Measurements from ENCODE around the gene C1orf210. TPM values are rescaled to one million over a fixed set of nuclear protein-coding genes. Genes with fewer than 3 reads are reported as not detected.
A peak's percentile ranks its signal among the peaks of the same experiment; 100 is the strongest.

The C1orf210 gene
- total RNA-seq, 2 donors from 2014 or later = 6.6 to 11.7 TPM

DNA sequence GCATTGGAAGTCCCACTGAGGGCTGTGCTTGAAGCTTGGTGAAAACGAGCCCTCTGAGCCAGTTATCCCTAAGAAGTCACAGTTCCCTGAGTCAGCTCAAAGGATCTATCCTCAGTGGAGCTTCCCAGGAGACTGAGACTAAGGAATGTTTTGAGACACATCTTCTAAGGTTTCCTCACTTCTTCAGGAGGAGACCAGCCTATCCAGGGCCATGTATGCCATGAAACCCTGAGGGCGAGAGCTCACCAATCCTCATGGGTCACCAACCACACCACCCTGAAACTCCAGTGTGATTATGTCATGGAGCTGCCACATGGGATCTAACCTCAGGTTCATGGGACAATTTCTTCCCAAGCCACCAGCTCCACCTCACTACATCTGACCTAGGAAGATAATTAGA, 7.8 kb upstream of the C1orf210 start:
- H3K4me1 ChIP-seq = peaks cover 32% of the 10 kb centered on the region
- H3K36me3 ChIP-seq (replicated peaks in 1 of 2; ENCODE audit: insufficient read depth in 1 of 2, low read depth in 2 of 2) = no peaks in the 10 kb centered on the region
- intact Hi-C loops (cut with DNase I) = loop anchor here (10.0 kb wide), 1 partner anchor 62 kb away; the partner anchor contains the start of gene CDC20
- H3K27ac ChIP-seq = no peak overlapping the region
- DNase-seq (no peak), ATAC-seq (no peak)
- H3K9me3 ChIP-seq = no peaks in the 10 kb centered on the region
- no peaks in the 10 kb centered on the region for H3K27me3 ChIP-seq
- TF ChIP-seq POLR2A (IDR thresholded peaks at IDR 0.05) = no peak
- TF ChIP-seq, protein P1, sequence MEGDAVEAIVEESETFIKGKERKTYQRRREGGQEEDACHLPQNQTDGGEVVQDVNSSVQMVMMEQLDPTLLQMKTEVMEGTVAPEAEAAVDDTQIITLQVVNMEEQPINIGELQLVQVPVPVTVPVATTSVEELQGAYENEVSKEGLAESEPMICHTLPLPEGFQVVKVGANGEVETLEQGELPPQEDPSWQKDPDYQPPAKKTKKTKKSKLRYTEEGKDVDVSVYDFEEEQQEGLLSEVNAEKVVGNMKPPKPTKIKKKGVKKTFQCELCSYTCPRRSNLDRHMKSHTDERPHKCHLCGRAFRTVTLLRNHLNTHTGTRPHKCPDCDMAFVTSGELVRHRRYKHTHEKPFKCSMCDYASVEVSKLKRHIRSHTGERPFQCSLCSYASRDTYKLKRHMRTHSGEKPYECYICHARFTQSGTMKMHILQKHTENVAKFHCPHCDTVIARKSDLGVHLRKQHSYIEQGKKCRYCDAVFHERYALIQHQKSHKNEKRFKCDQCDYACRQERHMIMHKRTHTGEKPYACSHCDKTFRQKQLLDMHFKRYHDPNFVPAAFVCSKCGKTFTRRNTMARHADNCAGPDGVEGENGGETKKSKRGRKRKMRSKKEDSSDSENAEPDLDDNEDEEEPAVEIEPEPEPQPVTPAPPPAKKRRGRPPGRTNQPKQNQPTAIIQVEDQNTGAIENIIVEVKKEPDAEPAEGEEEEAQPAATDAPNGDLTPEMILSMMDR (IDR thresholded peaks at IDR 0.05) = no peak
- no peak overlapping the region for H3K4me3 ChIP-seq
- 75 to 95% methylated on average over 2 of the region's 2 CpGs for WGBS, 2 donors

DNA sequence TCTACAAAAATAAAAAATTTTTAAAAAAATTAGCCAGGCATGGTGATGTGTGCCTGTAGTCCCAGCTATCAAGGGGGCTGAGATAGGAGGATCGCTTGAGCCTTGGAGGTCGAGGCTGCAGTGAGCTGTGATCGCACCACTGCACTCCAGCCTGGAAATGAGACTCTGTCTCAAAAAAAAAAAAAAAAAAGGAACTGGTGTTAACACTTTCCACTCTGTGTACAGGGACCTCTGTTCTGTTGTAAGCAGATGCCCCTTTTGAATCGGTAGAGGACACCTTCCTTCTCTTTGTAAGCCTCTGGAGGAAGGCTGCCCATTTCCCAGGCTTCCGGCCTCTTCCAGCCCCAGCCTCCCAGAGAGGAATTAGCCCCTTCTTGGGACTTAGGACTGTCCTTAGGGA, 7.3 kb upstream of the C1orf210 start:
- no peak for ATAC-seq
- 81 to 91% methylated on average over 5 of the region's 5 CpGs for WGBS, 2 donors
- no peak overlapping the region for H3K4me3 ChIP-seq
- H3K4me1 ChIP-seq = peaks cover 32% of the 10 kb centered on the region
- no peak for DNase-seq
- no peaks in the 10 kb centered on the region for H3K36me3 ChIP-seq (replicated peaks in 1 of 2; ENCODE audit: insufficient read depth in 1 of 2, low read depth in 2 of 2)
- H3K9me3 ChIP-seq = no peaks in the 10 kb centered on the region
- no peak overlapping the region for H3K27ac ChIP-seq
- TF ChIP-seq, protein P1 (IDR thresholded peaks at IDR 0.05) = no peak
- no peak for TF ChIP-seq POLR2A (IDR thresholded peaks at IDR 0.05)
- no peaks in the 10 kb centered on the region for H3K27me3 ChIP-seq
- intact Hi-C loops (cut with DNase I) = loop anchor here (10.0 kb wide), 1 partner anchor 62 kb away; the partner anchor contains the start of gene CDC20

DNA sequence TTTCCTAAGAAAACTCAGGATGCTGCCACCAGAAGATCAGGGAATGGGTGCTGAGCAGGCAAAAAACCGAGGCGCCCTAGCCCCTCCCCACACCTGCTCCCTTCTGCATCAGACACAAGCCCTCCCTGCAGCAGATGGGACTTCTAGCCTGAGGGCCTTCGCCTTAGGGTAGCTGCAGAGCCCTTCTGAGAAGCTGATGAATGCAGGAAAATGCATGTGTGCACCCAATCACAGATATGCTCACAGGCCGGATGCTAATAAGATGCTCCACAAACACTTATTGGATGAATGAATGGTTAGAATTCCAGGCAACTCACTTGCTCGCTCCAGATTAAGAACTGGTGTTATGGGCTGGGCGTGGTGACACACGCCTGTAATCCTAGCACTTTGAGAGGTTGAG, 6.8 kb upstream of the C1orf210 start:
- Histone ChIP-seq H3K4me1 (peaks cover 32% of the 10 kb centered on the region), H3K27me3 (no peaks in the 10 kb centered on the region), H3K4me3 (no peak overlapping the region), H3K27ac (no peak overlapping the region), H3K9me3 (no peaks in the 10 kb centered on the region), H3K36me3 (replicated peaks in 1 of 2; ENCODE audit: insufficient read depth in 1 of 2, low read depth in 2 of 2) (no peaks in the 10 kb centered on the region)
- WGBS, 2 donors = 78 to 84% methylated on average over 7 of the region's 7 CpGs
- no peak for DNase-seq
- intact Hi-C loops (cut with DNase I) = loop anchor here (10.0 kb wide), 1 partner anchor 63 kb away; the partner anchor contains the start of gene CDC20
- TF ChIP-seq, protein P1 (IDR thresholded peaks at IDR 0.05) = no peak
- TF ChIP-seq POLR2A (IDR thresholded peaks at IDR 0.05) = no peak
- no peak for ATAC-seq

DNA sequence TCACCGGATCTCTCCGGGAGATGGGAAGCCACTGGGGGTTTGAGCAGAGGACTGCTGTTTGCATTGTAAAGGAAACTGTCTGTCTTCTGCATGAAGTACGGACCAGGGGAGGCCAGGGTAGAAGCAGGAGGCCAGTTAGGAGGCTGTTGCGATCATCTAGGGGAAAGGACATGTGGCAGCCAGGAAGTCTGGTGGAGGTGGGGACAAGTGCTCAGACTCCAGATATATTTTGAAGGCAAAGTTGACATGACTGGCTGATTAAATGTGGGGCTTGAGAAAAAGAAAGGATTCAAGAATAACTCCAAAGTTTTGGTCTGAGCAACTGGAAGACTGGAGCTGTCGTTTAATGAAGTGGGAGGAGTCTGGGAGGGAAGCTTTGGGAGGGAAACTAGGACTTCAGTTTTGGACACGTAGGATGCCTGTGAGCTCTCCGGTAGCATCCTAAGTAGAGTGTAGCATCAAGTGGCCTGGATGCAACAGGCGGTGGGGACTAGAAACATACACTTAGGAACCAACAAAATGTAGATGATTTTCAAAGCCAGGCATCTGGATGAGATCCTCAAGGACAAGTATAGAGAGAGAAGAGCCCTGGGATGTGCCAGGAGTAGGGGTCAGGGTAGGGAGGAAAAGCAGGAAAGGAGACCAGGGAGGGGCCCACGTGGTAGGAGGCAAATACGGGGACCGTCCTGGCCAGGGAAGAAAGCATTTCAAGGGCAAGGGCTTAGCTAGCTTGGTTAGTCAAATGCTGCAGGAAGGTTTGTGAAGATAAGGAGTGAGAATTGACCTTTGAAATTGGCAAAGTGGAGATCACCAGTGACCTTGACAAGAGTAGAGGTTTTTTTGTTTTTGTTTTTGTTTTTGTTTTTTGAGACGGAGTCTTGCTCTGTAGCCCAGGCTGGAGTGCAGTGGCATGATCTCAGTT, 3.7 kb upstream of the C1orf210 start:
- Histone ChIP-seq H3K27ac (peak overlapping the region in 1 of 4 donors; percentile 45), H3K27me3 (no peaks in the 10 kb centered on the region), H3K9me3 (no peaks in the 10 kb centered on the region), H3K4me1 (peaks cover 31% of the 10 kb centered on the region), H3K36me3 (replicated peaks in 1 of 2; ENCODE audit: insufficient read depth in 1 of 2, low read depth in 2 of 2) (no peaks in the 10 kb centered on the region), H3K4me3 (no peak overlapping the region)
- no peak for DNase-seq
- no peak for ATAC-seq
- TF ChIP-seq POLR2A (IDR thresholded peaks at IDR 0.05) = no peak
- TF ChIP-seq, protein P1 (IDR thresholded peaks at IDR 0.05) = no peak
- 55 to 65% methylated on average over 12 of the region's 12 CpGs for WGBS, 2 donors
- intact Hi-C loops (cut with DNase I) = no loop called here
